Mucosa of stomach (tissue), 1 donor: ENCODE results near the gene UBQLN4.
A peak's percentile ranks its signal among the peaks of the same experiment; 100 is the strongest.
"Not testable (repeated sequence)": the region's sequence is repeated elsewhere in the genome, so short reads cannot be mapped to it uniquely, and the experiment has no call there.

Experiments
- H3K27me3 ChIP-seq: one replicate; pipeline ENCODE4 v1.7.0; 2013; ENCODE audit warnings: mild to moderate bottlenecking, low read length; ENCODE audit not compliant: control insufficient read depth, insufficient read depth
- H3K36me3 ChIP-seq: one replicate; pipeline ENCODE4 v1.7.0; 2013; ENCODE audit warnings: low read length; ENCODE audit not compliant: control insufficient read depth, insufficient read depth
- H3K4me1 ChIP-seq: one replicate; pipeline ENCODE4 v1.7.0; 2013; ENCODE audit warnings: mild to moderate bottlenecking, low read length; ENCODE audit not compliant: control insufficient read depth, insufficient read depth
- H3K4me3 ChIP-seq: one replicate; pipeline ENCODE4 v1.7.0; 2013; ENCODE audit warnings: low read length
- H3K9ac ChIP-seq: one replicate; pipeline ENCODE4 v1.7.0; 2013; ENCODE audit warnings: mild to moderate bottlenecking, low read length, moderate library complexity
- H3K9me3 ChIP-seq: one replicate; pipeline ENCODE4 v1.7.0; 2013; ENCODE audit warnings: mild to moderate bottlenecking, low read length, moderate library complexity; ENCODE audit not compliant: control insufficient read depth
- donor health status: Pancreatic carcinoma.

UBQLN4 gene

GRCh38 chr1:156050376-156050775, 3.2 kb downstream of the UBQLN4 start:
- Histone ChIP-seq H3K36me3 (no peaks in the 10 kb centered on the region), H3K9me3 (no peaks in the 10 kb centered on the region), H3K9ac (no peak overlapping the region), H3K4me1 (peaks cover 3% of the 10 kb centered on the region), H3K27me3 (no peaks in the 10 kb centered on the region), H3K4me3 (no peak overlapping the region)

- no peak overlapping the region for H3K4me3 ChIP-seq
- H3K4me1 ChIP-seq, result no peaks in the 10 kb centered on the region
- no peaks in the 10 kb centered on the region for H3K36me3 ChIP-seq
- H3K9ac ChIP-seq, result no peak overlapping the region
- H3K27me3 ChIP-seq, result no peaks in the 10 kb centered on the region
- no peaks in the 10 kb centered on the region for H3K9me3 ChIP-seq
Measured at GRCh38 chr1:156048663-156049258, 4.8 kb downstream of the UBQLN4 start.

- H3K9me3 ChIP-seq, result no peaks in the 10 kb centered on the region
- no peaks in the 10 kb centered on the region for H3K27me3 ChIP-seq
- no peak overlapping the region for H3K4me3 ChIP-seq
- peaks cover 3% of the 10 kb centered on the region for H3K4me1 ChIP-seq
- no peaks in the 10 kb centered on the region for H3K36me3 ChIP-seq
- H3K9ac ChIP-seq, result no peak overlapping the region
Measured at GRCh38 chr1:156045076-156045475, 8.5 kb downstream of the UBQLN4 start.

GRCh38 chr1:156042828-156043227, 10.8 kb downstream of the UBQLN4 start:
- Histone ChIP-seq H3K27me3 (no peaks in the 10 kb centered on the region), H3K9me3 (no peaks in the 10 kb centered on the region), H3K36me3 (no peaks in the 10 kb centered on the region), H3K4me3 (no peak overlapping the region), H3K4me1 (peaks cover 3% of the 10 kb centered on the region), H3K9ac (no peak overlapping the region)

GRCh38 chr1:156034991-156035390, 18.6 kb downstream of the UBQLN4 start:
- not testable (repeated sequence) for H3K9me3 ChIP-seq

GRCh38 chr1:156033011-156033410, 20.6 kb downstream of the UBQLN4 start:
- Histone ChIP-seq H3K36me3 (no peaks in the 10 kb centered on the region), H3K27me3 (no peaks in the 10 kb centered on the region)

More at GRCh38 chr1:156034991-156035390, 18.6 kb downstream of the UBQLN4 start:
- not testable (repeated sequence) for H3K4me3 ChIP-seq, H3K36me3 ChIP-seq, H3K27me3 ChIP-seq, H3K4me1 ChIP-seq, H3K9ac ChIP-seq

GRCh38 chr1:156026588-156026987, 27.0 kb downstream of the UBQLN4 start:
- Histone ChIP-seq H3K4me1 (peaks cover 9% of the 10 kb centered on the region), H3K4me3 (no peak overlapping the region), H3K36me3 (no peaks in the 10 kb centered on the region), H3K9ac (no peak overlapping the region), H3K27me3 (no peaks in the 10 kb centered on the region), H3K9me3 (no peaks in the 10 kb centered on the region)

More at GRCh38 chr1:156033011-156033410, 20.6 kb downstream of the UBQLN4 start:
- no peaks in the 10 kb centered on the region for H3K9me3 ChIP-seq
- no peak overlapping the region for H3K4me3 ChIP-seq
- H3K4me1 ChIP-seq, result peaks cover 9% of the 10 kb centered on the region
- no peak overlapping the region for H3K9ac ChIP-seq

- H3K27me3 ChIP-seq, result no peaks in the 10 kb centered on the region
- H3K9ac ChIP-seq, result no peak overlapping the region
- H3K36me3 ChIP-seq, result no peaks in the 10 kb centered on the region
- H3K4me1 ChIP-seq, result peaks cover 9% of the 10 kb centered on the region
- no peaks in the 10 kb centered on the region for H3K9me3 ChIP-seq
- no peak overlapping the region for H3K4me3 ChIP-seq
Measured at GRCh38 chr1:156025876-156026275, 27.7 kb downstream of the UBQLN4 start.

- H3K4me3 ChIP-seq, result no peak overlapping the region
- H3K4me1 ChIP-seq, result peaks cover 12% of the 10 kb centered on the region
- H3K9me3 ChIP-seq, result no peaks in the 10 kb centered on the region
- no peaks in the 10 kb centered on the region for H3K27me3 ChIP-seq
- no peak overlapping the region for H3K9ac ChIP-seq
- H3K36me3 ChIP-seq, result no peaks in the 10 kb centered on the region
Measured at GRCh38 chr1:156024801-156025200, 28.8 kb downstream of the UBQLN4 start.

- Histone ChIP-seq H3K36me3 (no peaks in the 10 kb centered on the region), H3K9me3 (no peaks in the 10 kb centered on the region), H3K9ac (no peak overlapping the region), H3K4me3 (no peak overlapping the region), H3K27me3 (no peaks in the 10 kb centered on the region), H3K4me1 (peaks cover 15% of the 10 kb centered on the region)
Measured at GRCh38 chr1:156021954-156022353, 31.6 kb downstream of the UBQLN4 start.

- H3K9ac ChIP-seq, result peak overlapping the region; percentile 73
- no peaks in the 10 kb centered on the region for H3K36me3 ChIP-seq
- H3K27me3 ChIP-seq, result no peaks in the 10 kb centered on the region
- peak overlapping the region; percentile 64 for H3K4me3 ChIP-seq
- no peaks in the 10 kb centered on the region for H3K9me3 ChIP-seq
- peaks cover 13% of the 10 kb centered on the region for H3K4me1 ChIP-seq
Measured at GRCh38 chr1:156021093-156021428, 32.5 kb downstream of the UBQLN4 start.

- peaks cover 8% of the 10 kb centered on the region for H3K4me1 ChIP-seq
- no peaks in the 10 kb centered on the region for H3K36me3 ChIP-seq
Measured at GRCh38 chr1:156020293-156021092, 33.1 kb downstream of the UBQLN4 start, which contains the start of gene SSR2. Gene SSR2 (minus strand): TSS chr1:156020951. CDS start chr1:156020167, 784 bp downstream.

More at GRCh38 chr1:156020293-156021092, 33.1 kb downstream of the UBQLN4 start, which contains the start of gene SSR2:
- Histone ChIP-seq H3K9me3 (no peaks in the 10 kb centered on the region), H3K9ac (peak within 1 kb of the TSS; percentile 73), H3K27me3 (no peaks in the 10 kb centered on the region), H3K4me3 (peak within 1 kb of the TSS; percentile 64)
